GM18499 (cell line): ENCODE results near the gene POLR2B.
"Not testable (repeated sequence)": the region's sequence is repeated elsewhere in the genome, so short reads cannot be mapped to it uniquely, and the experiment has no call there.

Source experiments
- ATAC-seq: cut with Tn5 transposase; IDR thresholded peaks from one replicate; pipeline ENCODE4 v1.9.1; 2021; ENCODE audit warnings: moderate number of reproducible peaks; ENCODE audit not compliant: insufficient read depth, unreplicated experiment

POLR2B gene

DNA sequence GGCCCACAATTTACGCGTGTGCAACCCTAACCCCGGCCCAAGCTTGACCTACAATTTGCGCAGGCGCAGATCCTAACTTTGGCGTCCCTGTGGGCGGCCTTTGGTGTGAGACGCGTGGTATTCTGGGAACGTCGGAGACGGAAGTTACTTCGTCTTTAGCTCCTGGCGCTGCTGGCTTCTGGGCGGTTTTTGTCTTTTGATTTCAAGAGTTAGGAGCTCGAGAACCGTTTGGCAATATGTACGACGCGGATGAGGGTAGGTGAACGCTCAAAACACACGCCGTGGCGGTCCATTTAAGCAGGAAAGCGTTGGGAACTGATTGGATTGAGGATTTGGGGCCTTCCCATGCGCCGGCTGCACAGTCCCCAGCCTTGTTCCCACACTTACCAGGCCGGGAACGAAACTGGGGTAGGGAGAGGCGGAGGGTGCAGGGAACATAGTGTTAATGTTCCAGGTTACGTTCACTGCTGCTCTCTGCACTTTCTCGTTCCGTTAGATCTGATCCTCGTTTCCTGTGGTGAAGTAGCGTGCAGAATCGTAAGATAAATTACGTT is at the start of gene POLR2B:
TSS of gene POLR2B (plus strand) at position 147 of the 554 bp plus-strand sequence. CDS start at position 237, 90 bp downstream.
- ATAC-seq = peak; percentile 38

DNA sequence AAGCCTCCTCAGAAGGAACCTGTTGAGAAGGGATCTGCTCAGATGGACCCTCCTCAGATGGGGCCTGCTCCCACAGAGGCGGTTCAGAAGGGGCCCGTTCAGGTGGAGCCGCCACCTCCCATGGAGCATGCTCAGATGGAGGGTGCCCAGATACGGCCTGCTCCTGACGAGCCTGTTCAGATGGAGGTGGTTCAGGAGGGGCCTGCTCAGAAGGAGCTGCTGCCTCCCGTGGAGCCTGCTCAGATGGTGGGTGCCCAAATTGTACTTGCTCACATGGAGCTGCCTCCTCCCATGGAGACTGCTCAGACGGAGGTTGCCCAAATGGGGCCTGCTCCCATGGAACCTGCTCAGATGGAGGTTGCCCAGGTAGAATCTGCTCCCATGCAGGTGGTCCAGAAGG is 48.1 kb upstream of the POLR2B start:
- no peak for ATAC-seq

DNA sequence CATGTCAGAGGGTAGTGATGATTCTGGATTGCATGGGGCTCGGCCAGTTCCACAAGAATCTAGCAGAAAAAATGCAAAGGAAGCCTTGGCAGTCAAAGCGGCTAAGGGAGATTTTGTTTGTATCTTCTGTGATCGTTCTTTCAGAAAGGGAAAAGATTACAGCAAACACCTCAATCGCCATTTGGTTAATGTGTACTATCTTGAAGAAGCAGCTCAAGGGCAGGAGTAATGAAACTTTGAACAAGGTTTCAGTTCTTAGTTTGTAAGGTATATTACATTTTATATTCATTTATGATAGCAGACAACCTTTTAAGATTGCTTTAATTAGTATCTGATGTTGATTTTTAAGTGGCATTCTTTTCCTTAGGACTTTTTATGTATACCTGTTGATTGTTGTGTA is 46.8 kb upstream of the POLR2B start:
- no peak for ATAC-seq

DNA sequence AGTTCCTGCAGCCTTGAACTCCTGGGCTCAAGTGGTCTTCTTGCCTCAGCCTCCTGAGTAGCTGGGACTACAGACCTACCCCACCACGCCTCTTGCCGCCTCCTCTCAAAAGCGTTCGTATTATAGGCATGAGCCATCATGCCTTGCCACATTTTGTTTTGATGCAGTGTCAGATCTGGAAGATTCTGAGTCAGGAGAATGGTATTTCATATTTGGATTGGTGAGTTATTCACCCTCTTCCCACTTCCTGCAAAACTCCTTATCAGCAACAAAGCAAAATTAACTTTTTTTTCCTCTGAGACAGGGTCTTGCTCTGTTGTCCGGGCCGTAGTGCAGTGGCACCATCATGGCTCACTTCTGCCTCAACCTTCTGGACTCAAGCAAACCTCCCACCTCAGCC is 41.4 kb upstream of the POLR2B start:
- ATAC-seq = no peak

DNA sequence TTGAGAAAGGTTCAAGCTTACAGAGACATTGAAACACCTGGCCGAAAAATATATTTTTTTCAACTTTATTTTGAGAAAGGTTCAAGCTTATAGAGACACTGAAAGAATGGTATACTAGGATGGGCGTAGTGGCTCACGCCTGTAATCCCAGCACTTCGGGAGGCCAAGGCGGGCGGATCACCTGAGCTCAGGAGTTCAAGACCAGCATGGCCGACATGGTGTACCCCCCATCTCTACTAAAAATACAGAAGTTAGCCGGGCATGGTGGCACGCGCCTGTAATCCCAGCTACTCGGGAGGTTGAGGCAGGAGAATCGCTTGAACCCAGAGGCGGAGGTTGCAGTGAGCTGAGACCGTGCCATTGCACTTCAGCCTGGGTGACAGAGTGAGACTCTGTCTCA is 38.9 kb upstream of the POLR2B start:
- ATAC-seq = not testable (repeated sequence)

DNA sequence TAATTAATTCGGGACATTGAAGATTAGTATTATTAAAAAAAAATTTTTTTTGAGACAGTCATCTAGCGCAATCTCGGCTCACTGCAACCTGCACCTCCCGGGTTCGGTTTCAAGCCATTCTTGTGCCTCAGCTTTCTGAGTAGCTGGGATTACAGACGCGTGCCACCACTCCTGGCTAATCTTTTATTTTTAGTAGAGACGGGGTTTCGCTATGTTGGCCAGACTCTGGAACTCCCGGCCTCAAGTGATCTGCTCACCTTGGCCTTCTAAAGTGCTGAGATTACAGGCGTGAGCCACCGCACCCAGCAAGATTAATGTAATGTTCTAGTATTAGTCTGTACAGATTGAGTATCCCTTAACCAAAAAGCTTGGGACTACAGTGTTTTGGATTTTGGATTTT is 38.3 kb upstream of the POLR2B start:
- no peak for ATAC-seq

DNA sequence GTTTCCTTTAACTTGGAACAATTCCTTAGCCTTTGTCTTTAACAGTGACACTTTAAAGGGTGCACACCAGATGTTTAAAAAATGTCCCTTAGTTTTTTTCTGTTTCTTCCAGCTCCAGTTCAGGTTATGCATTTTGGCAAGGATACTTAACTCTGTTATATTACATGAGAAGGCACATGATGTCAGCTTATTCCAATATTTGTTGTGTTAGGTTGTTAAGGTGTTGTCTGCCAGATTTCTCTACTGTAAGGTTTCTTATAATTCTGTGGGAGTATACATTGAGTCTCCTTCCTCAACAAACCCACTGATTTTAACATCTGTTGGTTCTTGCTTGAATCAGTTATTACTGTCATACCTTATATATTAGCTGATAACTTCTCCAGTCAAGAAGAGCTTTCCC is 37.7 kb upstream of the POLR2B start:
- ATAC-seq = no peak

DNA sequence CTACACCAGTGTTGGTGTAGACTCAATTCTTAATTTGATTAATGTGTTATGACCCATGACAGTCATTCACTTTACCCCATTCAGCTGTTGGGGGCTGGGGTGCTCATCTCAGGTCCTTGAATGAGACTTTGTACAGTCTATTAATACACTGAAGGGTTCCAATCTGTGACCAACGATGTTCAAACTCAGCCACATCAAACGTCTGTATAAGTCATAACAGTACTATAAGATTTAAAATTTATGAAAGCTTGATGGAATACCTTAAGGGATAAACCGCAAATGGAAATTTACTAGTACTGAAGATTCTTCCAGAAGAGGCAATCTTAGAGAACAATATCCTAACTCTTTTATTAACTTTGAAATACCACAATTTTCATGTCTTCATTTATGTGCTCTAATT is 37.3 kb upstream of the POLR2B start:
- ATAC-seq = no peak

DNA sequence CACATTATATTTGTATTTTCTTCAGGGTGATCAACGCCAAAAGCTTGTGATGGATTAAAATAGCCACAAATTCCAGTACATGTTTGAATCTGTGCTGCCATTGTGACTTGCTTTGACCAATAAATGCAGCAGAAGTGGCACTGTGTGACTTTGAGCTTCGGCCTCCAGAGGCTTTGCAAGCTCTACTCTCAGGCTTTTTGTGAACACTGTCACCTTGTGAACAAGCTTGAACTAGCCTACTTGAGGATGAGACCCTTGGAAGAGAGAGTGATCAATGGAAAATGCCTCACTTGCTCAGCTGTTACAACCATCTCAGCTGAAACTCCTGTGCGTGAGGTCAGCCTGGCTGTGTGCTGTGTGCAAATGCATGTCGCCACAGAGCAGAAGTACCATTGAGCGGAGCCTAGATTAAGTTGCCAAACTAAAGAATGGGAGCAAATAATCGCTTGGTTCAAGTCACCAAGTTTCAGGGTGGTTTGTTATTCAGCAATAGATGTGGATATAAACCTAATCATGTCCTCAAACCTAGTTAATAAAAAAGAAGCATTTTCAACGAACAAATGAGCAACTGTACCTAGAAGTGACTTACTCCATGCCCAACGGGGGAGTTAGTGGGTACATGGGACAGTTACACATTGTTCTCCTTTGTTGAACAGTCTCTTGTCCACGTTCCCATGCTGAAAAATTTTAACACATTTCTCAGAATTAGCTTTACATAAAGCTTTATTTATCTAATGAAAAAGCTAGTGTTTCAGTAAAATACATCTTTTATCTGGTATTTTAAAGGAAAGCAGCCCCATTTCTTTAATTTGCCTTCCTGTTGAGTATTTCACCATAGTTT is 24.8 kb upstream of the POLR2B start:
- no peak for ATAC-seq

DNA sequence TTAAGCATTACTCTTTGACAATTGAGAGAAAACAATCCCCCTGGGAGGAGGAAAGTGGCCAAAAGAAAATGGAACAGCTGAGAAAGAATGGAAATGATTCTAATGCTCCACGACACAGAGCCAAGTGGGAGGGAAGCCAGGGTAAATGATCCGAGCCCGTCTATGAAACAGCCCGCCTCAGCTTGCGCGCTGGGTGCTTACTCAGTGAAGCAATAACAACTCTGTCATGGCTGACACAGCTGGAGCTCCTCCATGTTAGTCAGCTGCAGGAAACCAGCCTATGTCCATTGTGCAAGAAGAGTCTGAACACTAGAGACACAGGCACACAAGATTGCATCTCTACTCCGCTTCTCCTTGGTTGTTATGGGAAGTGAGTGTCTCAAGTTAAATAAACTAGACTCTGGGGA is 20.6 kb upstream of the POLR2B start:
- ATAC-seq = no peak

DNA sequence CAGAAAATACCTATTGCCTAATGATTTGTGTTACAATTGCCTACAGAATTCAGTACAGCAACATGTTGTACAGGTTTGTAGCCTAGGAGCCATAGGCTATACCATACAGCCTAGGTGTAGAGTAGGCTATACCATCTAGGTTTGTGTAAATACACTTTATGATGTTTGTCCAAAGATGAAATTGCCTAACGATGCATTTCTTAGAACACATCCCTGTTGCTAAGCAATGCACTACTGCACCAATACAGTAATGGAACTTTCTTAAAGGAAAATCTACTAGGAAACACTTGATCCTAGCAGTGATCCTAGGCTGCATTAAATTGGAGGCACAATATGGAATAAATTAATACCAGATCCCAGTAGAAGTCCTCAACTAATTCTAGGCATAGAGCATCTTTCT is 19.6 kb upstream of the POLR2B start:
- no peak for ATAC-seq

DNA sequence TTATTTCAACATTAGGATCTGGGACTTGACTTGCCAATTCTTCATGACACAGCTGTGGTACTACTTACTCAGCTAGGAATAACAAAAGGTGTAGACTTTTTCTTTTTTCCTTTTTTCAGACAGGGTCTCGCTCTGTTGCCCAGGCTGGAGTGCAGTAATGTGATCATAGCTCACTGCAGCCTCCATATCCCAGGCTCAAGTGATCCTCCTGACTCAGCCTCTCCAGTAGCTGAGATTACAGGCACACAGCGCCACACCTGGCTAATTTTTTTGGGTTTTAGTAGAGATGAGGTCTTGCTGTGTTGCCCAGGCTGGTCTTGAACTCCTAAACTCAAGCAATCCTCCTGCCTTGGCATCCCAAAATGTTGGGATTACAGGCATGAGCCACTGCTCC is 17.6 kb upstream of the POLR2B start:
- no peak for ATAC-seq

DNA sequence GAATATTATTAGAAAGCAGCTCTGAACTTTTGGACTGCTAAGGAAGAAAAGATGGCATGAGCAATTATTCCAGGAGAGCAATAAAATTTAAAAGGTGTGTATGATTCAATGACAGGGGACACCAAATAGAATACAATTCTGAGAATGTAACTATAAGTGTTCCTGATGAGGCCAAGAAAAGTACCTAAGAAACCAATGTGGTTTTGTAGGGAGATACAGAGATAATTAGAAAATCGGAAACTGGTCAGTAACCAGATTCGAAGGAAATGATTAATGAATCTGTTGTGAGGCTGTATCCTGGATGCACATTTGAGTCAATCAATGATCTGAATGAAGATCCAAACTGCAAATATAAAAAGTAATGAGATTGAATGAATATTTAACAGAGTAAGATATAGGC is 7.3 kb upstream of the POLR2B start:
- no peak for ATAC-seq

DNA sequence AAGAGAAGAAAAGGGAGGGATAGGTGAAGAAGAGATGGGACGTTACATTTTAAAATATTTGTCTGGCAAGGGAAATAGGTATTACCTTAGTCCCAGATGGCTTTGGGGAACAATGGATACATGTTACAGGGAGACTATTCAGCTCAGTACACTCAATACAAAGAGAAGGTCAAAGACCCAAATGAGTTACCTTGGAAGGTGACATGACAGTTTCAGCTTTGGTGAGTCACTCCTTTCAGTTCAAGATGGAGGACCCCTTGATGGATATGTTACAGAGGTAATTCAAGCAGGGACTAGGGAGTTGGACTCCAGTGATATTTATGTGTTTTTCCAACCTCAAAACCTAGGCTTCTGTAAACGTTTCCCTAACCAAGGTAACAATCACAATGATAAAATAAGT is 6.3 kb upstream of the POLR2B start:
- ATAC-seq = no peak

DNA sequence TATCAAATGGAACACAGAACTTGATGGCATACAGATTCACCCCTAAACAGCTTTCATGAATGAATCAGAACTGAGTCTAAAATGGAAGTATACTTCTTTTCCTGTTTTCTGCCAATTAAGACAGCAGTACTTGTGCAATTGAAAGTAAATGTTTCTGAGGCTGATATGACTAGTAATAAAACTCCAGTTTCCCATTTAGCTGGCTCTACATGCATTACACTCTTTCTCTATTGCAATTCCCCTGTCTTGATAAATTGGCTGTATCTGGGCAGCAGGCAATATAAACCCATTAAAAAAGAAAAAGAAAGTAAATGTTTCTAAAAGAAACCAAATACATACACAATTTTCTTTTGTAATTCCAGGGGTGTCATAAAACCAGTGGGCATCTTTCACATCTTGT is 5.9 kb upstream of the POLR2B start:
- ATAC-seq = no peak

DNA sequence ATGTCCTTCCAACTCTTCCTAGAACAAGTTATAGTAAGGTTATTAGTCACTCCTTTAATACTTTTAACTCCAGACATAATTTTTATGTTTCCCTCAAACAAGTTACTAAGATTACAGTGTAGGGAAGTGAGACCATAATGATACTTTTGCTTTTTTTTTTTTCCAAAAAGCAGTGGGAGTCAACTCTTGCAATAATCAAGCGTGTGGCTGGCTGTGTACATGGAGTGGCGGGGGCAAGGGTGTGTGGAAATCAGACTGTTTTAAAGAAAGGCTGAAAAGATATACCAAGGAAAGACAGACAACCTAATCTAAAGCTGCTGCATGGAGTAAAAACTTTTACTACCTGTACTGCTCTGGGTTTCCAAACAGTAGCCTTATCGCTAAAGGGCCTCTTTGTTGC is 5.4 kb upstream of the POLR2B start:
- ATAC-seq = no peak

DNA sequence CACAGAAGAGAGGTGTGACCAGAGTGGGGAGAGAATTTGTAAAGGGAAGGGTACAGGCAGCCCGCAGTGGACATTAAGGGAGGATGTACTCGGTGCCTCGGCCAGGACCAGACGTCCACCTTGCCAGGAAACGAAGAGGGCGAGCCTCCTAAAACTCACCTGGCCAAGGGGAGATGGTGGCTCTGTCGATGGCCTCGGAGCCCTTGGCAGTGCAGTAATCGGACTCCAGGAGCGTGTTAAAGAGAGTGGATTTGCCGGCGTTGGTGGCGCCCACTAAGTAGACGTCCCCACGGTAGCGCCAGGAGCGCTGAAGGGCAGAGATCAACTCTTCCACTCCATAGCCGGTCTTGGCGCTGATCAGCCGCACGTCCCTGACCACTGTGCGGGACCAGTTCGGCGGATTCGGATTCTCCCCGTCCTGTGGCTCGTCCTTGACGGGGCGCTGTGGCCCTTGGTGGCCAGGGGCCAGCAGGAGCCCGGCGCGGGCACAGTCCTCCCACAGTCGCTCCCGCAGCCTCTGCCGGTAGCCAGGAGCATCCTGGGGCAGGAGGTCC is 2.3 kb upstream of the POLR2B start:
- no peak for ATAC-seq

DNA sequence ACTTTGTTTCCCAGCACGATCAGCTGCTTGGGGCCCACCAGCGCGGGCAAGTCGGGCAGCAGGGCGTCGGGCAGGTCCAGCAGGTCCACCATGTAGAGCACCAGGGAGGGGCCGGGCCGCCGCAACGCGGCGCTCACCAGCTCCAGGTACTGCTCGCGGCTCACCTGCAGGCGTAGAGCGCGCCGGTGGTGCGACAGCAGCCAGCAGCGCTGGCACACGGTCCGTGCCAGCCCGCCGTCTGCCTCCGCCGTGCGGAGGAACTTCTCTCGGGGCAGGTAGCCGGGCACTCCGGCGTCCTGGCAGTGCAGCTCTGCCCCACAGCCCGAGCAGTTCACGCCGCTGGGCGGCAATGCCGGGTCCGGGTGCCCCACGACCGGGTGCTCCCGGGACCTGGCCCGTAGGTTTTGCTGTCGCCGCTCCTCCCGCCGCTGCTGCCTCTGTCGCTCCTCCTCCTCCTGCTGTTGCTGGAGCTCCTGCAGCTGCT is 1.8 kb upstream of the POLR2B start:
- ATAC-seq = peak; percentile 3

DNA sequence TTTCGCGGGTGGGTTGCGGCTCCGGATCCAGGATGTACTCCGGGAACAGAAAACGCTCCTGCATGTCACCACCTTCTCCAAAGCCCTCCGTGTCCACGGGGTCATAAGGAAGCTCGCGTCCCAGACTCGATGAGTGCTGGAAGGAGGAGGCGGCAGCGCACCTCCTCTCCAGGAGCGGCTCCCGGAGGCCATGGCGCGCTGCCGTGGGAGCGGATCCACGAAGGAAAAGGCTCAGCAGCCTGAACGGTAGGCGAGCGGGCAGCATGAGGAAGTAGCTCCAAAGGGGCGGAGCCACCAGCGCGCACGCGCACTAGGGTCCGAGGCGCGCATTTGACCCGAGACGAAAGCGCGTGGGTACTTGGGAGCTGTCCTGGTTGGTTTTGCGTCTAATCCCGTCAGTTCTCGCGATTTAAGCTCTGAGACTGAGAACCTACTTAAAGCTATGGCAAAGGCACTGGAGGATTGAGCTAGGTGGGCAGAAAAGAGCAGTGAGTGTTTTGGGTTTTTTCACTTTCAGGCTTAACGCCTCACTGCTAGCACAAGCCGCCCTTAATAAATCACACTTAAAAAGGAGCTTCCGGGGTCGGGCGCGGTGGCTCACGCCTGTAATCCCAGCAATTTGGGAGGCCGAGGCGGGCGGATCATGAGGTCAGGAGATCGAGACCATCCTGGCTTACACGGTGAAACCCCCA is 1.2 kb upstream of the POLR2B start, which contains the start of gene NOA1:
TSS of gene NOA1 (minus strand) at position 286 of the 692 bp plus-strand sequence. CDS start at position 265, 21 bp downstream.
- ATAC-seq = peak; percentile 83

DNA sequence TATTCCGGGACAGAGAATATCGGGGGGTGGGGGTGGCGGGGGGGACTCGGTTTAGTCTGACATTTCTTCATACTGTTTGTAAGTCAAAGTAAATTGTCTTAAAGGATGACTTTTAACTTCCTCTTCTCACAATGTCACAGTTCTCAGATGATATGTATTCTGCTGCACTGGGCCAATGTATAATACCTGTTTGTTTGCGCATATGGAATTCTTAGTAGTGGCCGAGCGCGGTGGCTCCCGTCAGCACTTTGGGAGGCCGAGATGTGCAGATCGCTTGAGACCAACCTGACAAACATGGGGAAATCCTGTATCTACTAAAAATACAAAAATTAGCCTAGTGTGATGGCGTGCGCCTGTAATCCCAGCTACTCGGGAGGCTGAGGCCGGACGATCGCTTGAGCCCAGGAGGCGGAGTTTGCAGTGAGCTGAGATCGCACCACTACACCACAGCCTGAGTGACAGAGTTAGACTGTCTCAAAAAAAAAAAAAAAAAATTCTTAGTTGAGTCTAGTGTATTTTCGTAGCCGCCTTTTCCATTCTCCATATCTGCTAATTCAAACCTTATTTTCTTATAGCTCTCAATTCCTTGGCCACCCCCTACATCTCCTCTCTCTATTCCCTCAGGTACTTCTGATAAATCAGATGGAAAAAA is 851 bp downstream of the POLR2B start:
- ATAC-seq = no peak
